ENCODE results near the gene GALNT10. TPM values are rescaled to one million over a fixed set of nuclear protein-coding genes. Genes with fewer than 3 reads are reported as not detected.

GALNT10 gene
- total and polyA plus RNA-seq, 10 of the 15 experiments (the other 5 are each of a cell fraction or from before 2014, with no cell fraction given): 3.9 to 35.4 (median 15.5) TPM

- no peak overlapping the region for H3K4me3 ChIP-seq
- intact Hi-C loops (cut with micrococcal nuclease; ENCODE audit: unreplicated experiment) (no loop called here), in situ Hi-C loops (cut with MboI) (no loop called here)
- DNase-seq (ENCODE audit: low read depth, low spot score) (no peak), FAIRE-seq (no peak), ATAC-seq (no peak)
- POLR2A ChIA-PET: interaction anchor here (0.7 kb wide), 1 partner anchor 300 kb away, joined by 3 read pairs; no protein-coding TSS in a partner anchor
- H3K9me3 ChIP-seq (replicated peaks; ENCODE audit: control insufficient read depth, insufficient read depth, low read length): no peaks in the 10 kb centered on the region
- no peaks in the 10 kb centered on the region; a peak in 1 of 4 replicates for H3K36me3 ChIP-seq (ENCODE audit: control insufficient read depth in 2 of 2, insufficient read depth in 2 of 2, low read length in 1 of 2)
- 96% methylated on average over 4 of the region's 4 CpGs for WGBS (ENCODE audit: insufficient coverage, insufficient replicate concordance, low lambda C conversion rate, missing lambda C conversion rate)
- no peaks in the 10 kb centered on the region for H3K27me3 ChIP-seq (replicated peaks in 1 of 2; ENCODE audit: control insufficient read depth in 2 of 2, insufficient read depth in 2 of 2, low read length in 1 of 2)
- SMC1A ChIA-PET (ENCODE audit: uncharacterized antibody, unreplicated experiment): interaction anchor here (3.7 kb wide), 1 partner anchor 9 kb away, joined by 16 read pairs; no protein-coding TSS in a partner anchor
- no peaks in the 10 kb centered on the region for H4K20me1 ChIP-seq (ENCODE audit: control insufficient read depth, insufficient read depth)
- no TSS peak for BruUV-seq (replicated peaks)
- RAD21 ChIA-PET (ENCODE audit: unreplicated experiment): interaction anchor here (1.1 kb wide), 1 partner anchor 359 kb away, joined by 3 read pairs; no protein-coding TSS in a partner anchor
- no peak overlapping the region for H3K4me2 ChIP-seq (ENCODE audit: control insufficient read depth, insufficient read depth)
- CTCF ChIA-PET: interaction anchor here (0.7 to 2.6 kb wide), 4 partner anchors 8 to 79 kb away, joined by 4 to 11 read pairs (median 6); no protein-coding TSS in a partner anchor
- no peak overlapping the region for H3K9ac ChIP-seq (ENCODE audit: control insufficient read depth, insufficient read depth, low read length)
- H3K4me1 ChIP-seq (ENCODE audit: control insufficient read depth, insufficient read depth, low read length): no peaks in the 10 kb centered on the region
- H3K79me2 ChIP-seq (ENCODE audit: control insufficient read depth, insufficient read depth, low read length): no peaks in the 10 kb centered on the region
- TF ChIP-seq PAX5 (IDR thresholded peaks at IDR 0.05; ENCODE audit: borderline replicate concordance, low read depth, low read length): no peak
- TF ChIP-seq ZZZ3 (IDR thresholded peaks at IDR 0.05; ENCODE audit: control insufficient read depth, insufficient read length, low read depth): no peak
- TF ChIP-seq CREM (IDR thresholded peaks at IDR 0.05; ENCODE audit: low read depth): no peak
- TF ChIP-seq BCL3 (IDR thresholded peaks at IDR 0.05; ENCODE audit: borderline replicate concordance, insufficient read depth, low read depth, low read length, poor library complexity, severe bottlenecking): no peak
- no peak for TF ChIP-seq SMC3 (IDR thresholded peaks at IDR 0.05; ENCODE audit: borderline replicate concordance, low read length)
- no peak overlapping the region for H3K27ac ChIP-seq (ENCODE audit: control insufficient read depth, insufficient read depth)
- H2AFZ ChIP-seq (ENCODE audit: control insufficient read depth, low read depth, low read length): no peak overlapping the region
These were observed 240.6 kb downstream of the GALNT10 start for GRCh38 chr5:154430961-154431630.
